ENCODE data around the gene BCAR1.

BCAR1 gene

DNA sequence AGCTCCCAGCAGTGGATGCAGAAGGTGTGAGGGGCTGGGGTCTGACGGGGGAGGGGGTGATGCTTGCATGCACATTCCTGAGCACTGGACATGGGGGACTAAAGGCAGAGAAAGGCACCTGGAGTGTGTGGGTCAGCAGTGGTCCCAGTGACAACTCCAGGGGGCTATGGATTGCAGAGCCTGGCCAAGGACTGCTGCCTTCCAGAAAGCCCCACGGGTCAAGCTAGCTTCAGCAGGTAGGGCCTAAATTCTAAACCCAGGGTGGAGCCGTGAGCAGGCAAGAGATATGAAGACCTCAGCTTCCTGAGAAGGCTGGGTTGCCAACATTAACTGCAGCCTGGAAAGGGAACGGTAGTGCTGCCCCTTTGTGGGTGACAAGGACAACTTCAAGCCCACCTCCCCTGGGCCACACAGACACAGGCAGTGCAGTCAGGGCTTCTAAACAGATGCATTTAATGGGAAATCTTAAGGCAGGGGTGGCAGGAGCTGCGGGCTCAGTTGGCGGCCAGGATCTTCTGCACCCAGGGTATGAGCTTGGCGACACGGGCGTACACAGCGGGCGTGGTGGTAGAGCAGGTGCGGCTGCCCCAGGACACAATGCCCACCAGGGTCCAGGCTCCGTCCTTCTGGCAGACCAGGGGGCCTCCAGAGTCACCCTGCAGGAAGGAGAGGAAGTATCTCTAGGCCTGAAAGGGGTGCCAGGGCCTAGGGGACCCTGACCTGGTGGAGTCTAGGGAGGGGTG, 47.6 kb downstream of the BCAR1 start:
- DNase-seq (ENCODE audit: low read depth) = no peak

DNA sequence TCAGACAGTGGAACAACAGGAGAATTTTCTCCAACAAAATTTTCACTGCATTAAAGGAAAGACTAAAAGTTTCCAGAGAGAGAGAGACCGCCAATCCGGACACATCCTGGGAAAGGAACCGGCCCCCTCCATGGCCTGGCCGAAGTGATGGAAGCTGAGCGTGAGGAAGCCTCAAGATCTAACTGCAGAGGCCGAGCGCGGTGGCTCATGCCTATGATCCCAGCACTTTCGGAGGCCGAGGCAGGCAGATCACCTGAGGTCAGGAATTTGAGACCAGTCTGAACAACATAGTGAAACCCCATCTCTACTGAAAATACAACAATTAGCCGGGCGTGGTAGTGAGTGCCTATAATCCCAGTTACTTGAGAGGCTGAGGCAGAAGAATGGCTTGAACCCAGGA, 48.3 kb downstream of the BCAR1 start:
- DNase-seq (ENCODE audit: low read depth) = no peak

- DNase-seq (ENCODE audit: low read depth) = no peak
Measured at GRCh38 chr16:75202069-75202590, 49.3 kb downstream of the BCAR1 start.

- DNase-seq (ENCODE audit: low read depth) = no peak
Measured at GRCh38 chr16:75198135-75198600, 53.3 kb downstream of the BCAR1 start.

- DNase-seq (ENCODE audit: low read depth) = no peak
Measured at GRCh38 chr16:75197522-75198134, 53.8 kb downstream of the BCAR1 start.

DNA sequence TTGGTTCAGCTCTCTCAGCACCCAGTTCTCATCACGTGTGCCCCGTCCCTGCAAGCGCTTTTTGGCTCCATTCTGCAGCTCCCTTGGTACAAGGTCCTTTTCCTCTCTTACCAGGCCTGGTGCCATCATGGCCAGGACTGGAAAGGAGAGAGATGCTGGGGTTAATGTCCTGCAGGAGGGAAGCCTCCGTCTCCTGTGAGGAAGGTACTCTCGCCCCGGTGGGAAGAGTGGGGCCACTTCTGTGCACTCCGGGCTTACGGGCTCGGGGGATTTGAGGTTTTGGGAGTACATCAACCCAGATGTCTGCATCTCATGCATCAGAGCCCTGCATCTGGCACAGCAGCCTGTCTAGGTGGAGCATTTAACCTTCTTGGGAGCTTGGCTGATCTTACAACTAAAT, 54.6 kb downstream of the BCAR1 start:
- no peak for DNase-seq (ENCODE audit: low read depth)

DNA sequence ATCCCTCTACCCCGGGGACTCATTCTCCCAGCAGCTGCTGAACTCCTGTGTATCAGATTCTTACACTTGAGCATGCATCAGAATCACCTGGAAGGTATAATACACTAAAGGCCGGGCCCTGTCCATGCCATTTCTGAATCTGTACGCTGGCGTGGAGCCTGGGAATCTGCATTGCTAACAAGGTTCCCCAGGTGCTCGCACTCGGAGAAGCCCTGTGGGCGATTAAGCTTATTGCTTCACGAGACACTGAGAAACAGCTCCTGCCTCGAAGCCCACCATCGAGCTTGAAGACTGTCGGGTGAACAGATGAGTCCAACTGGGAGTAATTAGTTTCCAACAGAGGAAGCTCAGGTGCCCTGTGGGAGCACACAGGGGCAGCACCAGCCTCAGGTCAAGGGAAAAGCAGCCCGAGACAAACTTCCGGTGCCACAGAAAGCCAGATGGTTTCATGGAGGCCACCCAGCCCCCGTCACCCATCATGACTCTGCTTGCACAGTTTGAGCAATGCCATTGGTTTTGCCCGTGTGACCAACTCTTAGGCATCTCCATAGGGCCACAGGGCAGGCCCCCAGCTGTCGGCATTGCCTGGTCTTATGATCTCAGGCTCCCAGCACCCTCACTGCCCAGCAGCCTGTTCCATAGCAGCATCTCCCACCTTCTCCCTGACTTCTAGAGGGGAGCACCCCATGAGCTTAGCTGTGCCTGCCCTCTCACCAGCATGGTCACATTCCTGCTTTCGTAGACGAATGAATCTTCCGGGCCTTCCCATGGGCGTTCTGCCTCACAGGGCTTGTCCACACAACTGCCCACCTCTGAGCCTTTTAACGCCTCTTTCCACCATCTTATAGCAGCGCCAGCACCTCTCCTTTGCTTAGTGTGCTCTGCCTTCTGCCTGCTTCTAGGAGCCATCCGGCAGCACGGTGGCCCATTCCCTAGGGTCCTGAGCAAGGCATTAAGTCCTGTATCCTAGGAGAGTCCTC, 55.3 kb downstream of the BCAR1 start:
- DNase-seq (ENCODE audit: low read depth) = no peak

DNA sequence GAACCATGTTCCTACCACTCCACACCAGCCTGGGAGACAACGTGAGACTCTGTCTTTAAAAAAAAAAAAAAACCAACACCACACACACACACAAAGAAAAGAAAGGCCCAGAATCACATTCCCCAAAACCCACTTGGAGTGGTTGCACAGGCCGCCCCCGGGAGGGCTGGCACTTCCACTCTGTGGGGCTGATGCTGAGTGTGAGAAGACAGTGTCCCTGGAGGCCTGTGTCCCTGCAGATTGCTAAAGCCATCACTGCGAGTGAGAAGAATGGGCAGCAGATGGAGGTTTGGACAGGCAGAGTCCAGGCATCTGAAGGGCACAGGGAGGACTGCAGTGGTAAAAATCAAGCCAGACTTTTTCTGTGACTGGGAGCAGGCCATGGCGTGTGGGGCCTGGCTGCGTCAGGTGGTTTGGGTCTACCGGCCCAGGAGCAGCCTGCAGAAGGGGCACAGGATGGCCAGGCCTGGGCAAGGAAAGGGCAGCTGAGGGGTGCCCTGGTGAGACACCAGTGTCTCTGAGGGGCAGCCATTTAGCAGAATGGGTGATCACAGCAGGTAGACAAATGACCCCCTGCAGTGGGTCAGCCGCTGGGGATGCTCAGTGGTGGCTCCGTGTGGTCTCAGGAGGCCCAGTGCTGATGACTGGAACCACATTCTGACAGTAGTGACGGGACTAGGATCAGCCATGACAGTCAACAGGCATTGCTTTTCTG, 57.5 kb downstream of the BCAR1 start:
- no peak for DNase-seq (ENCODE audit: low read depth)

GRCh38 chr16:75193265-75193650, 58.2 kb downstream of the BCAR1 start:
- no peak for DNase-seq (ENCODE audit: low read depth)

DNA sequence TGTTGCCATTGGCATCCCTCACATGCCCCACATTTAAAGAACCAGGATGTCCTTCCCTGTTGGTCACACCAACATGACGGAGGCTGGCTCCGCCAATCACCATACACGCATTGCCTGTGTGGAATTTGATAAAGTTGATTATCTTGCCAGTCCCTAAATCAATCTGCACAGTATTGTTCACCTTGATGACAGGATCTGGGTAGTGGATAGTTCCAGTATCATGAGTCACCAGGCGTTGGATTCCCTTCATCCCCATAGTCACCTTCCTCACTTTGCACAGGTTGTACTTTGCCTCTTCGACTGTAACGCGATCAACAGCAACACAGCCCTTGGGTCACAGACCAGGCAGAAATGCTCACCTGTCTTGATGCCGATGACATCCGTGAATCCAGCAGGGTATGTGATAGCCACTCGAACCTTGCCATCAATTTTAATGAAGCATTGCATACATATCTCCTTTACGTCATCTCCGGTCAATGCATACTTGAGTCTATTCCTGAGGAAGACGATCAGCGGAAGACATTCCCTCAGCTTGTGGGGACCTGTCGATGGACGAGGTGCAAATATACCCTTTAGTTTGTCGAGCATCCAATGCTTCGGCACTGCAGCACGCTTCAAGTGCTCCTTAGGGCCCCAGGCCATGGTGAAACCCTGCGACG, 58.7 kb downstream of the BCAR1 start:
- DNase-seq (ENCODE audit: low read depth) = no peak

GRCh38 chr16:75189638-75190245, 61.7 kb downstream of the BCAR1 start:
- DNase-seq (ENCODE audit: low read depth) = no peak

- no peak for DNase-seq (ENCODE audit: low read depth)
Measured at GRCh38 chr16:75188832-75189477, 62.5 kb downstream of the BCAR1 start.

GRCh38 chr16:75181630-75182029, 69.8 kb downstream of the BCAR1 start:
- no peak for DNase-seq (ENCODE audit: low read depth)

DNA sequence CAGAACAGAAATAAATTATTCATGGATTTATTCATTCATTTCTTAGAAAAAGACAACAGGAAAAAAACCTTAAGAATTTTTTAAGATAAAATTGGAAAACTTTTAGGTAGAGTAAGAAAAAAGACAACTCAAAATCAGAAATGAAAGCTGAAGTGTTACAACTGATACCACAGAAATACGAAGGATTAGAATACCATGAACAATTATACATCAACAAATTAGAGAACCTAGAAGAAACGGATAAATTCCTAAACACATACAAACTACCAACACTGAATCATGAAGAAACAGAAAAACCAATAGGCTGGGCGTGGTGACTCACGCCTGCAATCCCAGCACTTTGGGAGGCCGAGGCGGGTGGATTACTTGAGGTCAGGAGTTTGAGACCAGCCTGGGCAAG, 72.2 kb downstream of the BCAR1 start:
- DNase-seq (ENCODE audit: low read depth) = no peak
